HG03196 (cell line): ENCODE data around the gene PRSS50.
"Not testable (repeated sequence)": the region's sequence is repeated elsewhere in the genome, so short reads cannot be mapped to it uniquely, and the experiment has no call there.

Source experiments
- ATAC-seq: cut with Tn5 transposase; IDR thresholded peaks from one replicate; pipeline ENCODE4 v1.9.1; 2021; ENCODE audit not compliant: unreplicated experiment

PRSS50 gene

GRCh38 chr3:46717447-46718231 is at the start of gene PRSS50:
Gene PRSS50, minus strand, starts transcription at chr3:46717869. Its CDS starts 45 bp downstream, at chr3:46717824.
- ATAC-seq = no peak

GRCh38 chr3:46764206-46764605 is 46.5 kb upstream of the PRSS50 start:
- ATAC-seq = no peak

GRCh38 chr3:46763178-46763577 is 45.5 kb upstream of the PRSS50 start:
- no peak for ATAC-seq

GRCh38 chr3:46759239-46760167 is 41.8 kb upstream of the PRSS50 start:
- ATAC-seq = no peak

- no peak for ATAC-seq
These were observed 39.0 kb upstream of the PRSS50 start for GRCh38 chr3:46756642-46757041.

GRCh38 chr3:46755646-46756045 is 38.0 kb upstream of the PRSS50 start:
- no peak for ATAC-seq

GRCh38 chr3:46753127-46753526 is 35.5 kb upstream of the PRSS50 start:
- not testable (repeated sequence) for ATAC-seq

GRCh38 chr3:46750555-46751038 is 32.9 kb upstream of the PRSS50 start:
- ATAC-seq = no peak

- ATAC-seq = no peak
These were observed 31.5 kb upstream of the PRSS50 start for GRCh38 chr3:46749129-46749528.

GRCh38 chr3:46748170-46748569 is 30.5 kb upstream of the PRSS50 start:
- no peak for ATAC-seq

GRCh38 chr3:46746711-46747110 is 29.0 kb upstream of the PRSS50 start:
- ATAC-seq = no peak

- no peak for ATAC-seq
These were observed 25.4 kb upstream of the PRSS50 start for GRCh38 chr3:46742992-46743585.

- not testable (repeated sequence) for ATAC-seq
These were observed 21.9 kb upstream of the PRSS50 start for GRCh38 chr3:46739565-46739964.

GRCh38 chr3:46737329-46737731 is 19.7 kb upstream of the PRSS50 start:
- ATAC-seq = no peak

- ATAC-seq = no peak
These were observed 18.6 kb upstream of the PRSS50 start for GRCh38 chr3:46736006-46736872.

- ATAC-seq = no peak
These were observed 17.1 kb upstream of the PRSS50 start for GRCh38 chr3:46734773-46735172.

- no peak for ATAC-seq
These were observed 15.5 kb upstream of the PRSS50 start for GRCh38 chr3:46733026-46733800.

GRCh38 chr3:46731795-46732194 is 14.1 kb upstream of the PRSS50 start:
- ATAC-seq = no peak

- ATAC-seq = no peak
These were observed 13.2 kb upstream of the PRSS50 start for GRCh38 chr3:46730819-46731218.

- no peak for ATAC-seq
These were observed 11.4 kb upstream of the PRSS50 start for GRCh38 chr3:46729038-46729437.
